WI38 (cell line): ENCODE results near the gene ZDHHC7.

ENCODE experiments used
- H3K4me3 ChIP-seq: 2 replicates; pipeline ENCODE4 v1.5.1; 2011; ENCODE audit warnings: low read depth, mild to moderate bottlenecking, control low read depth, low read length
- CTCF ChIP-seq: IDR thresholded peaks from 2 replicates; pipeline ENCODE4 v1.5.1; 2012; ENCODE audit warnings: low read depth, mild to moderate bottlenecking, control low read depth, low read length

The ZDHHC7 gene

GRCh38 chr16:84952335-84953189, 58.8 kb downstream of the ZDHHC7 start:
- TF ChIP-seq CTCF = peak; percentile 76
- H3K4me3 ChIP-seq = no peak overlapping the region

GRCh38 chr16:84950906-84951305, 60.4 kb downstream of the ZDHHC7 start:
- peak; percentile 17 for TF ChIP-seq CTCF
- H3K4me3 ChIP-seq = no peak overlapping the region

GRCh38 chr16:84949772-84950436, 61.4 kb downstream of the ZDHHC7 start:
- TF ChIP-seq CTCF = no peak

GRCh38 chr16:84948851-84949610, 62.3 kb downstream of the ZDHHC7 start:
- TF ChIP-seq CTCF = no peak
- H3K4me3 ChIP-seq = no peak overlapping the region

More at GRCh38 chr16:84949772-84950436, 61.4 kb downstream of the ZDHHC7 start:
- no peak overlapping the region for H3K4me3 ChIP-seq

- no peak overlapping the region for H3K4me3 ChIP-seq
- no peak for TF ChIP-seq CTCF
These were observed 63.1 kb downstream of the ZDHHC7 start for GRCh38 chr16:84947996-84948850.

GRCh38 chr16:84947022-84947421, 64.3 kb downstream of the ZDHHC7 start:
- no peak overlapping the region for H3K4me3 ChIP-seq
- no peak for TF ChIP-seq CTCF
